Peyer's patch (tissue), 4 donors: ENCODE measurements around the gene FXYD1. TPM values are rescaled to one million over a fixed set of nuclear protein-coding genes. Genes with fewer than 3 reads are reported as not detected.

ENCODE experiments used
- DNase-seq, 3 donors: peaks; one replicate each; pipeline ENCODE4 v3.0.0-alpha.2; 2017 to 2019
- H3K27ac ChIP-seq, 4 donors: fragments of 200-600 bp; sonication (generic); one replicate each; pipeline ENCODE4 v1.5.1; 2016 to 2019
- H3K27me3 ChIP-seq, 2 donors: fragments of 200-600 bp; sonication (generic); one replicate each; pipeline ENCODE4 v1.5.1; 2019
- H3K36me3 ChIP-seq, 3 donors: fragments of 200-600 bp; sonication (generic); one replicate each; pipeline ENCODE4 v1.5.1; 2016 to 2019
- H3K4me1 ChIP-seq, 4 donors: fragments of 200-600 bp; sonication (generic); one replicate each; pipeline ENCODE4 v1.5.1; 2016 to 2019
- H3K4me3 ChIP-seq, 4 donors: fragments of 200-600 bp; sonication (generic); 1 replicate in 3 of 4; 2 replicates in 1 of 4; pipeline ENCODE4 v1.5.1; 2016 to 2019; ENCODE audit warnings: mild to moderate bottlenecking in 1 of 4
- H3K9me3 ChIP-seq, 4 donors: fragments of 200-600 bp; sonication (generic); one replicate each; pipeline ENCODE4 v1.5.1; 2016 to 2019; ENCODE audit warnings: mild to moderate bottlenecking in 1 of 4
- CTCF ChIP-seq, 6 experiments: fragments of 450-650 bp in 4 of 6; fragments of 200-600 bp in 2 of 6; sonication (generic) in 1 of 6; IDR thresholded peaks; one replicate each; pipeline ENCODE4 v1.5.1; 2017 to 2019; ENCODE audit warnings: antibody characterized with exemption in 6 of 6, mild to moderate bottlenecking in 3 of 6, moderate library complexity in 1 of 6
- POLR2A ChIP-seq, 2 donors: fragments of 450-650 bp; IDR thresholded peaks; one replicate each; pipeline ENCODE4 v1.5.1; 2017; ENCODE audit warnings: antibody characterized with exemption in 2 of 2, mild to moderate bottlenecking in 2 of 2, moderate library complexity in 2 of 2
- total RNA-seq, 4 donors: library from RNA; depleted of rRNA; stranded (reverse); fragments of >200 nt; gene quantifications; one replicate each; pipeline ENCODE4 v1.1.0, GENCODE V29; 2016

Gene FXYD1
- total RNA-seq, 4 donors from 2014 or later: 12.3 to 12.7 TPM; not detected in 2

GRCh38 chr19:35161434-35161743 lies 22.8 kb downstream of the FXYD1 start:
- Histone ChIP-seq H3K4me3 (no peak overlapping the region), H3K27ac (no peak overlapping the region), H3K9me3 (peaks cover 0 to 12% (median 3%) of the 10 kb centered on the region in 4 donors), H3K4me1 (peaks cover 0 to 2% (median 0%) of the 10 kb centered on the region in 4 donors), H3K36me3 (peaks cover 0 to 22% (median 0%) of the 10 kb centered on the region in 3 donors), H3K27me3 (no peaks in the 10 kb centered on the region)
- DNase-seq: no peak
- TF ChIP-seq POLR2A (IDR thresholded peaks at IDR 0.05): no peak
- TF ChIP-seq CTCF (IDR thresholded peaks at IDR 0.05): no peak

- TF ChIP-seq CTCF (IDR thresholded peaks at IDR 0.05) (no peak), POLR2A (IDR thresholded peaks at IDR 0.05) (no peak)
- Histone ChIP-seq H3K36me3 (peaks cover 0 to 28% (median 0%) of the 10 kb centered on the region in 3 donors), H3K9me3 (peaks cover 0 to 13% (median 4%) of the 10 kb centered on the region in 4 donors), H3K4me3 (no peak overlapping the region), H3K4me1 (peaks cover 0 to 7% (median 0%) of the 10 kb centered on the region in 4 donors), H3K27ac (no peak overlapping the region), H3K27me3 (no peaks in the 10 kb centered on the region)
- peak in 1 of 3 donors; percentile 25 for DNase-seq
These were observed 24.1 kb downstream of the FXYD1 start for GRCh38 chr19:35162471-35163326.

- H3K36me3 ChIP-seq: peaks cover 0 to 28% (median 0%) of the 10 kb centered on the region in 3 donors
These were observed 25.8 kb downstream of the FXYD1 start for GRCh38 chr19:35164418-35164817.

GRCh38 chr19:35165200-35166058 lies 26.8 kb downstream of the FXYD1 start:
- TF ChIP-seq POLR2A (IDR thresholded peaks at IDR 0.05): no peak
- no peak for TF ChIP-seq CTCF (IDR thresholded peaks at IDR 0.05)
- Histone ChIP-seq H3K27me3 (no peaks in the 10 kb centered on the region), H3K4me1 (peaks cover 0 to 7% (median 0%) of the 10 kb centered on the region in 4 donors), H3K27ac (no peak overlapping the region), H3K4me3 (no peak overlapping the region), H3K36me3 (peaks cover 0 to 28% (median 0%) of the 10 kb centered on the region in 3 donors), H3K9me3 (peaks cover 0 to 13% (median 4%) of the 10 kb centered on the region in 4 donors)
- DNase-seq: peak in 1 of 3 donors; percentile 25

More at GRCh38 chr19:35164418-35164817, 25.8 kb downstream of the FXYD1 start:
- Histone ChIP-seq H3K27me3 (no peaks in the 10 kb centered on the region), H3K4me3 (no peak overlapping the region), H3K9me3 (peaks cover 0 to 13% (median 4%) of the 10 kb centered on the region in 4 donors), H3K27ac (no peak overlapping the region), H3K4me1 (peaks cover 0 to 7% (median 0%) of the 10 kb centered on the region in 4 donors)
- TF ChIP-seq POLR2A (IDR thresholded peaks at IDR 0.05) (no peak), CTCF (IDR thresholded peaks at IDR 0.05) (no peak)
- no peak for DNase-seq
